Measurements from ENCODE around the gene LINGO4. TPM values are rescaled to one million over a fixed set of nuclear protein-coding genes. Genes with fewer than 3 reads are reported as not detected.

LINGO4 gene
- total RNA-seq, 1 experiment from 2014 or later: not detected

- H3K4me2 ChIP-seq: no peak overlapping the region
- no peaks in the 10 kb centered on the region for H3K27me3 ChIP-seq (ENCODE audit: insufficient read depth, low read depth)
- H3K4me1 ChIP-seq (replicated peaks; ENCODE audit: insufficient read depth): peaks cover 5% of the 10 kb centered on the region
- CTCF ChIA-PET: no interaction called here
- intact Hi-C loops (cut with micrococcal nuclease; ENCODE audit: unreplicated experiment): no loop called here
- no peak for TF ChIP-seq EZH2 (IDR thresholded peaks at IDR 0.05; ENCODE audit: low read depth)
- TF ChIP-seq, protein P1, sequence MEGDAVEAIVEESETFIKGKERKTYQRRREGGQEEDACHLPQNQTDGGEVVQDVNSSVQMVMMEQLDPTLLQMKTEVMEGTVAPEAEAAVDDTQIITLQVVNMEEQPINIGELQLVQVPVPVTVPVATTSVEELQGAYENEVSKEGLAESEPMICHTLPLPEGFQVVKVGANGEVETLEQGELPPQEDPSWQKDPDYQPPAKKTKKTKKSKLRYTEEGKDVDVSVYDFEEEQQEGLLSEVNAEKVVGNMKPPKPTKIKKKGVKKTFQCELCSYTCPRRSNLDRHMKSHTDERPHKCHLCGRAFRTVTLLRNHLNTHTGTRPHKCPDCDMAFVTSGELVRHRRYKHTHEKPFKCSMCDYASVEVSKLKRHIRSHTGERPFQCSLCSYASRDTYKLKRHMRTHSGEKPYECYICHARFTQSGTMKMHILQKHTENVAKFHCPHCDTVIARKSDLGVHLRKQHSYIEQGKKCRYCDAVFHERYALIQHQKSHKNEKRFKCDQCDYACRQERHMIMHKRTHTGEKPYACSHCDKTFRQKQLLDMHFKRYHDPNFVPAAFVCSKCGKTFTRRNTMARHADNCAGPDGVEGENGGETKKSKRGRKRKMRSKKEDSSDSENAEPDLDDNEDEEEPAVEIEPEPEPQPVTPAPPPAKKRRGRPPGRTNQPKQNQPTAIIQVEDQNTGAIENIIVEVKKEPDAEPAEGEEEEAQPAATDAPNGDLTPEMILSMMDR (conservative IDR thresholded peaks at IDR 0.05): no peak
- no peak overlapping the region for H2AFZ ChIP-seq
- no peaks in the 10 kb centered on the region for H3K9me2 ChIP-seq (ENCODE audit: insufficient read depth)
- no peaks in the 10 kb centered on the region for H3K9me3 ChIP-seq (ENCODE audit: insufficient read depth, low read depth)
- no peak overlapping the region for H3K27ac ChIP-seq
- no peak overlapping the region for H3K4me3 ChIP-seq
- no peaks in the 10 kb centered on the region for H3F3A ChIP-seq (ENCODE audit: insufficient read depth, low read depth)
- H4K20me1 ChIP-seq (ENCODE audit: insufficient read depth): no peaks in the 10 kb centered on the region
- no peaks in the 10 kb centered on the region for H3K79me2 ChIP-seq (ENCODE audit: low read depth)
- BruUV-seq (replicated peaks): no TSS peak
- no peak for DNase-seq
- no peaks in the 10 kb centered on the region for H3K36me3 ChIP-seq (ENCODE audit: low read depth)
- POLR2A ChIA-PET (ENCODE audit: unreplicated experiment): no interaction called here
These were observed 9.8 kb upstream of the LINGO4 start for GRCh38 chr1:151814971-151815545.

DNA sequence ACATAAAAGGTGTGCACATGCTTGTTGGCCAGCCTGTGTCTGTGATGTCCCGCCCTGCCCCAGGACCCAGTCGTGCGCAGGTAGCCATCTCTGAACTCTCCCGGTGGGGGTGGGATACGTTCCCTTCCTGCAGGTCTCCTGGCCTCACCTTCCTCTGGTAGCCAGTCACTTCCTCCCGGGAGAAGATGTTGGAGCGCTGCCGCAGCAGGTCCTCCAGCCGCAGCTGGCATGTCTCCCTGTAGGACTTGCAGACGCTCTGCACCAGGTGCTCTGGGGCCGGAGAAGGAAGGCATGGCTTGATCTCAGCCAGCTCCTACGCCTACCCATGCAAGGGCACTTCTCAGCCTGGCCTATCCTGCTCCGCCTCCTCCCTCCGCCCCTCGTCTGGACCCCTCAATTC is 9.2 kb upstream of the LINGO4 start:
- H3K4me1 ChIP-seq (replicated peaks; ENCODE audit: insufficient read depth): no peaks in the 10 kb centered on the region
- no peaks in the 10 kb centered on the region for H4K20me1 ChIP-seq (ENCODE audit: insufficient read depth)
- no peaks in the 10 kb centered on the region for H3K9me3 ChIP-seq (ENCODE audit: insufficient read depth, low read depth)
- intact Hi-C loops (cut with micrococcal nuclease; ENCODE audit: unreplicated experiment): no loop called here
- no peaks in the 10 kb centered on the region for H3K27me3 ChIP-seq (ENCODE audit: insufficient read depth, low read depth)
- ChIA-PET CTCF (no interaction called here), POLR2A (ENCODE audit: unreplicated experiment) (no interaction called here)
- H3K4me2 ChIP-seq: no peak overlapping the region
- no peaks in the 10 kb centered on the region for H3K9me2 ChIP-seq (ENCODE audit: insufficient read depth)
- no peaks in the 10 kb centered on the region for H3F3A ChIP-seq (ENCODE audit: insufficient read depth, low read depth)
- BruUV-seq (replicated peaks): no TSS peak
- H3K27ac ChIP-seq: no peak overlapping the region
- H3K79me2 ChIP-seq (ENCODE audit: low read depth): no peaks in the 10 kb centered on the region
- no peak for TF ChIP-seq EZH2 (IDR thresholded peaks at IDR 0.05; ENCODE audit: low read depth)
- TF ChIP-seq, protein P1 (conservative IDR thresholded peaks at IDR 0.05): no peak
- no peak for DNase-seq
- H3K4me3 ChIP-seq: no peak overlapping the region
- H3K36me3 ChIP-seq (ENCODE audit: low read depth): no peaks in the 10 kb centered on the region
- no peak overlapping the region for H2AFZ ChIP-seq

DNA sequence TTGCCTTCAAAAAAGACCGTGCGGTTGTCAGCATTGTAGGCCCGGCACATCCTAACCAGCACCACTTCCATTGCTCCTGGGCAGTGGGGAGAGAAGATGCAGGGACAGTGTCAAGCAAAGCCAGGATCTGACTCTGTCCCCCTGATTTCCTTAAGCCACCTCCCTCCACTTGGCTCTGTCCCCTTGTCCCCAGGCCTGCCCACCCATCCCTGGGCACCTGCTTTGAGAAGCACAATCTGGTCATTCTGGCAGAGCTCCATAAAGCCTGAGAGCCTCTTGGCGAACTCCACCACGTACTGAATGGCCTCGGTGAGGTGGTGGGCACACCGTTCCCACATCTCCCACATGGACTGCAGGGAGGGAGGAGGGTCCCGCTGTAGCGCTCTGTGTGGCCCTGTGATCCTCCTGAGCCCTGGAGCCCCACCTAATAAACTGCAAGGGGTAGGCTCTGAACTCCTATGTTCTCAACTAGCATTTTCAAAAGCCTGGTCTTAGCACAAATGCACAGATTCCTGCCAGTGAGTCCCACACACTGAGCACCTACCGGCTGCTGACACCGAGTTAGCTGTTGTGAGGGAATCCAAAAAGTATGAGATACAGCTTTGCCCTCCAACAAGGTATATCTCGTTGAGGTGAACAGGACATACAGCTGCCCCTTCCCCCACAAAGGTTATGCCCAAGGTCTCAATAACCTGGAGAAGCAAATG is 8.2 kb upstream of the LINGO4 start:
- H3K4me2 ChIP-seq: no peak overlapping the region
- POLR2A ChIA-PET (ENCODE audit: unreplicated experiment): no interaction called here
- BruUV-seq (replicated peaks): no TSS peak

More for the DNA sequence above, 8.2 kb upstream of the LINGO4 start:
- no peaks in the 10 kb centered on the region for H3K9me3 ChIP-seq (ENCODE audit: insufficient read depth, low read depth)
- H3K27me3 ChIP-seq (ENCODE audit: insufficient read depth, low read depth): no peaks in the 10 kb centered on the region
- no peaks in the 10 kb centered on the region for H3F3A ChIP-seq (ENCODE audit: insufficient read depth, low read depth)
- CTCF ChIA-PET: no interaction called here
- H3K4me3 ChIP-seq: no peak overlapping the region
- no peaks in the 10 kb centered on the region for H3K4me1 ChIP-seq (replicated peaks; ENCODE audit: insufficient read depth)
- no peak overlapping the region; the same call in 1 of the 2 replicates for H2AFZ ChIP-seq
- H3K79me2 ChIP-seq (ENCODE audit: low read depth): no peaks in the 10 kb centered on the region
- no peaks in the 10 kb centered on the region for H3K36me3 ChIP-seq (ENCODE audit: low read depth)
- no peak for DNase-seq
- TF ChIP-seq, protein P1 (conservative IDR thresholded peaks at IDR 0.05): no peak
- TF ChIP-seq EZH2 (IDR thresholded peaks at IDR 0.05; ENCODE audit: low read depth): no peak
- H3K9me2 ChIP-seq (ENCODE audit: insufficient read depth): no peaks in the 10 kb centered on the region
- no peaks in the 10 kb centered on the region for H4K20me1 ChIP-seq (ENCODE audit: insufficient read depth)
- H3K27ac ChIP-seq: no peak overlapping the region
- intact Hi-C loops (cut with micrococcal nuclease; ENCODE audit: unreplicated experiment): no loop called here
